ENCODE measurements around the gene CDK17. TPM values are rescaled to one million over a fixed set of nuclear protein-coding genes. Genes with fewer than 3 reads are reported as not detected.
A peak's percentile ranks its signal among the peaks of the same experiment; 100 is the strongest.

Gene CDK17
- total RNA-seq, 2 donors from 2014 or later, result 13.2 to 23.4 TPM

DNA sequence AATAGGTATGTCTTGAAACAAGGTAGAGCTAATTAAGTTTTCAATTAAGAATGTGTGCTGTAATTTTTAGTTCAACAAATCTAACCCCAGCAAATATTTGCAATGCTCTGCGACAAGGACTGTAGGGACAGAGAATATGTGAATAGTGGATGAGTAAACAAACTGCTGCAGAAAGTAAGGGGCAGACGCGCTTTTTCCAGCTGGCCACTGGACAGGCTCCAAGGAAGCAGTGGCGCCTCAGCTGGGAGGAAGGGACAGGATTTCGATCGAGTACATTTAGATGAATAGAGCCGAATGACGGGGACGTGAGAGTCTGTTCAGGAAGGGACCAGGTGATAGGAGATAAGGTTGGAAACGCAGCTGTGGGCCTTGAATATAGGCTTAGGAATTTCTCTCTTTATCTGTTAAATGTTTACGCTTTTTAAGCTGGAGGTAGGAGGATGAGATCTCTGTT, 136.8 kb downstream of the CDK17 start:
- Histone ChIP-seq H3K4me3 (no peak overlapping the region), H3K27me3 (no peaks in the 10 kb centered on the region), H3K4me1 (no peaks in the 10 kb centered on the region), H3K27ac (no peak overlapping the region), H3K9me3 (no peaks in the 10 kb centered on the region), H3K36me3 (no peaks in the 10 kb centered on the region), H3K9ac (ENCODE audit: low read depth in 2 of 2, low read length in 2 of 2) (no peak overlapping the region)
- intact Hi-C loops (cut with DNase I), result no loop called here
- TF ChIP-seq, protein P1, sequence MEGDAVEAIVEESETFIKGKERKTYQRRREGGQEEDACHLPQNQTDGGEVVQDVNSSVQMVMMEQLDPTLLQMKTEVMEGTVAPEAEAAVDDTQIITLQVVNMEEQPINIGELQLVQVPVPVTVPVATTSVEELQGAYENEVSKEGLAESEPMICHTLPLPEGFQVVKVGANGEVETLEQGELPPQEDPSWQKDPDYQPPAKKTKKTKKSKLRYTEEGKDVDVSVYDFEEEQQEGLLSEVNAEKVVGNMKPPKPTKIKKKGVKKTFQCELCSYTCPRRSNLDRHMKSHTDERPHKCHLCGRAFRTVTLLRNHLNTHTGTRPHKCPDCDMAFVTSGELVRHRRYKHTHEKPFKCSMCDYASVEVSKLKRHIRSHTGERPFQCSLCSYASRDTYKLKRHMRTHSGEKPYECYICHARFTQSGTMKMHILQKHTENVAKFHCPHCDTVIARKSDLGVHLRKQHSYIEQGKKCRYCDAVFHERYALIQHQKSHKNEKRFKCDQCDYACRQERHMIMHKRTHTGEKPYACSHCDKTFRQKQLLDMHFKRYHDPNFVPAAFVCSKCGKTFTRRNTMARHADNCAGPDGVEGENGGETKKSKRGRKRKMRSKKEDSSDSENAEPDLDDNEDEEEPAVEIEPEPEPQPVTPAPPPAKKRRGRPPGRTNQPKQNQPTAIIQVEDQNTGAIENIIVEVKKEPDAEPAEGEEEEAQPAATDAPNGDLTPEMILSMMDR (IDR thresholded peaks at IDR 0.05), result no peak
- DNase-seq, result no peak

DNA sequence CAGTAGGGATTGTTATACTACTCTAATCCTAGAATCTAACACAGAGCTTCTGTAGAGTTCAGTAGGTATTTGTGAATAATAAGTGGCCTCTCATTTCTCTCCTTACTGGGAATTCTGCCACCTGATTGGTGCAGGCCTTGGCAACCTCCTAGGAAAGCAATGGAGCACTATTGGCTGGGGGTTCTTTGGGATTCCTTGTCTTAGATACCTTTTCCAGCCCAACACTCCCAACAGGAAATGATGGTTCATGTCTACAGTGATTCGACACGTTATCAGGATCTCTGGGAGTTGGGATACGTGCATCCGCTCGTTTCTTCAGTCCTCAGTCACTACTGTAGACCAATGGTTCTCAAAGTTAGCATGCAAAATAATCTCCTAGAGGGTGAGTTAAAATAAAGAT, 138.7 kb downstream of the CDK17 start:
- H3K36me3 ChIP-seq, result no peaks in the 10 kb centered on the region
- H3K27ac ChIP-seq, result no peak overlapping the region
- TF ChIP-seq, protein P1 (IDR thresholded peaks at IDR 0.05), result no peak

DNA sequence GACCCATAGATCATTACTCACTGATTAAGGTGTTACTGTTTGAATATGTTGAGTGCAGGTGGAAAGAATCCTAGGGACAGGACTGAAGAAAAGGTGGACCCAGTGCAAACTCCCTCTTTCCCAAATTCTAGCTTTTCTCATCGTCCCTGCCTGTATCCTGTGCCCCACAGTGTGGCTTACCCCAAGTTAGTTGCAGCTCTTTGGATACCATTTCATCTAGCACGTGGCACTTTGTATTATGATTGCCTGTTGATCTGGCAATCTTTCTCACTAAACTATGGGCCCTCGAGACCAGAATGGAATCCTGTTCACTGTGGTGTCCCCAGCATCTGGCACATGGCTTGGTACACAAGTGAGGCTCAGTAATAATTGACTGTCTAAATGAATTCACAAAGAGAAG, 139.6 kb downstream of the CDK17 start:
- H3K27me3 ChIP-seq, result no peaks in the 10 kb centered on the region
- intact Hi-C loops (cut with DNase I), result no loop called here
- no peaks in the 10 kb centered on the region for H3K4me1 ChIP-seq
- H3K27ac ChIP-seq, result no peak overlapping the region
- H3K36me3 ChIP-seq, result no peaks in the 10 kb centered on the region
- no peaks in the 10 kb centered on the region for H3K9me3 ChIP-seq
- H3K4me3 ChIP-seq, result no peak overlapping the region
- TF ChIP-seq, protein P1 (IDR thresholded peaks at IDR 0.05), result no peak
- H3K9ac ChIP-seq (ENCODE audit: low read depth in 2 of 2, low read length in 2 of 2), result no peak overlapping the region
- no peak for DNase-seq

More for the DNA sequence above, 138.7 kb downstream of the CDK17 start:
- no peak overlapping the region for H3K9ac ChIP-seq (ENCODE audit: low read depth in 2 of 2, low read length in 2 of 2)
- H3K4me1 ChIP-seq, result no peaks in the 10 kb centered on the region
- intact Hi-C loops (cut with DNase I), result no loop called here
- no peaks in the 10 kb centered on the region for H3K27me3 ChIP-seq
- no peaks in the 10 kb centered on the region for H3K9me3 ChIP-seq
- H3K4me3 ChIP-seq, result no peak overlapping the region
- DNase-seq, result no peak

DNA sequence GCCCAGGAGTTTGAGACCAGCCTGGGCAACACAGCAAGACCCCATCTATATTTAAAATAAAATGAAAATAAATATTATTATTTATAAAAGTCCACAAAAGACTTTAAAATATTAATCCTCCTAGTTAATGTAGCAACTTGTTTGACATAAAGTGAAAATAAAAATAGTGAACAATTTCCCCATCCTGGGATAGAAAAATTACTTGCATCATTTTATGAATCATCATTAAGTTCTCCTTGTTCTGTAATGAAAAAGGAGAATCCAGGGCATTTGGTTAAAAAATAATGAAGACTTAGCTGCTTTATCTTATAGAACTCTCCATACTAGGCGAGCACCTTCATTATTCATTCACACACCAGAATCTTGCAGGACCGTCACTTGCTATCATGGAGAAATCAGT, 140.0 kb downstream of the CDK17 start:
- TF ChIP-seq, protein P1 (IDR thresholded peaks at IDR 0.05), result no peak
- intact Hi-C loops (cut with DNase I), result no loop called here
- no peak for DNase-seq
- Histone ChIP-seq H3K9me3 (no peaks in the 10 kb centered on the region), H3K27ac (no peak overlapping the region), H3K36me3 (no peaks in the 10 kb centered on the region), H3K27me3 (no peaks in the 10 kb centered on the region), H3K9ac (ENCODE audit: low read depth in 2 of 2, low read length in 2 of 2) (no peak overlapping the region), H3K4me1 (no peaks in the 10 kb centered on the region), H3K4me3 (no peak overlapping the region)

DNA sequence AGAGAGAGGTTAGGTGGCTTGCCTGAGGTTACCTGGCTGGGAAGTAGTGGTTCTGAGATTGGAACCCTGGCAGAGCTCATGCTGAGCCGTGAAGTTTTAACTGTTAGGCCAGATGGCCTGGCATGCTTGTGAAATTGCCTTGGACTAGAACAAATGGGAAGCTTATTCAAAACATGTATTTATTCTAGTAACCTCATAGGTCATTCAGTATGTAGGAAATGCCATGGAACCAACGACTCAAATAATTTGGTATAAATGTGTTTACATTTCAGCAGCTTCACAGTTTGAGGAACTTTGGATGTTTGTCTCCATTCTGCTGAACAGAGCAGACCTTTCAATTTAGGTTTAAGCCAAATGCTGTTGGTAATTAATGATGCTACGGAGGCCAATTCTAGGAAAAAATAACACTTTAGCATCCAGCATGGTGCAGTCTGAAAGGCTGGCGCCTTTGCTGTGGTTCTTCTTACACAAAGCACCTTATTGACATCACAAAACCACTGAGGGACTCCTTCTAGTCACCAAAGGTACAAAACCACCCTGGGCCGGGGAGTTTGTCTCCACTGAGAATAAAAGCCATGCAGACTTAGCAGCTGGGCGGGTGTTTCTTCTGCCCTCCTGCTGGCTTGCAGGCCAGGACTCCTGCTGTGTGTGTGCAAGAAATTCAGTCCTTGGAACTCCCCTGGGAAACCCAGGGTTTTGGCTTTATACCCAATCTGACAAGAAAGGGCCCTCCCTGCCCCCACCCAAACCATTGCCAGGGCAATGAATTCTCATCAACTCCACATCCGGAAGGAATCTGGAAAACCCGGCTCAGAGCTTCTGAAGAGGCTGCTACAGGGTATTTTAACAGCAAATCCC, 141.9 kb downstream of the CDK17 start:
- Histone ChIP-seq H3K9me3 (no peaks in the 10 kb centered on the region), H3K27ac (no peak overlapping the region), H3K27me3 (no peaks in the 10 kb centered on the region), H3K4me1 (no peaks in the 10 kb centered on the region), H3K9ac (ENCODE audit: low read depth in 2 of 2, low read length in 2 of 2) (no peak overlapping the region), H3K36me3 (no peaks in the 10 kb centered on the region), H3K4me3 (no peak overlapping the region)
- peak; percentile 37 for DNase-seq
- intact Hi-C loops (cut with DNase I), result no loop called here
- TF ChIP-seq, protein P1 (IDR thresholded peaks at IDR 0.05), result no peak

Data from colonic mucosa (tissue), 4 donors.